Activated CD4-positive, alpha-beta T cell treated with anti-CD3 and anti-CD28 coated beads, Interleukin-2, amount 10 ng/mL, durations not matched to agents 7 days and 5 days (primary cell): ENCODE measurements around the gene PHLDB1. TPM values are rescaled to one million over a fixed set of nuclear protein-coding genes. Genes with fewer than 3 reads are reported as not detected.

Experiments used
- CTCF ChIA-PET: fragments of 350-600 bp; sonication (Branson Sonifier 250); formaldehyde crosslinking; loops from one replicate; lab custom pipeline; 2021; ENCODE audit warnings: antibody characterized with exemption; lab: Charles Lee
- POLR2A ChIA-PET: fragments of 350-600 bp; sonication (Branson Sonifier 250); formaldehyde crosslinking; loops from one replicate; lab custom pipeline; 2021; ENCODE audit warnings: antibody characterized with exemption; lab: Charles Lee
- DNase-seq: peaks from one replicate; pipeline ENCODE4 v3.0.0-alpha.2; 2020
- H3K27ac Mint-ChIP-seq: one replicate; pipeline ENCODE4 v1.8.0; 2021; ENCODE audit warnings: mild to moderate bottlenecking, moderate library complexity, mixed read lengths
- H3K27me3 Mint-ChIP-seq: one replicate; pipeline ENCODE4 v1.8.0; 2021; ENCODE audit warnings: mixed read lengths
- H3K36me3 Mint-ChIP-seq: one replicate; pipeline ENCODE4 v1.8.0; 2021; ENCODE audit warnings: low read depth, mixed read lengths
- H3K4me1 Mint-ChIP-seq: one replicate; pipeline ENCODE4 v1.8.0; 2021; ENCODE audit warnings: mixed read lengths
- H3K4me3 Mint-ChIP-seq: one replicate; pipeline ENCODE4 v1.8.0; 2021; ENCODE audit warnings: mild to moderate bottlenecking, moderate library complexity, mixed read lengths
- H3K9me3 Mint-ChIP-seq: one replicate; pipeline ENCODE4 v1.8.0; 2021; ENCODE audit warnings: mixed read lengths
- total RNA-seq, 2 experiments: library from RNA; stranded (reverse); gene quantifications; one replicate each; pipeline ENCODE4 v1.2.3, GENCODE V29; 2021

The PHLDB1 gene
- total RNA-seq, 2 experiments from 2014 or later = 0.06 to 0.12 TPM

GRCh38 chr11:118691926-118692830 lies 84.8 kb downstream of the PHLDB1 start:
- POLR2A ChIA-PET = no interaction called here
- CTCF ChIA-PET = interaction anchor here (0.6 to 3.5 kb wide), 4 partner anchors 15 to 238 kb away, joined by 3 to 13 read pairs (median 4); no protein-coding TSS in a partner anchor
- H3K36me3 Mint-ChIP-seq = no peaks in the 10 kb centered on the region
- H3K4me1 Mint-ChIP-seq = peaks cover 56% of the 10 kb centered on the region
- H3K27me3 Mint-ChIP-seq = no peaks in the 10 kb centered on the region
- H3K4me3 Mint-ChIP-seq = no peak overlapping the region
- DNase-seq = peak; percentile 65
- peak overlapping the region; percentile 21 for H3K27ac Mint-ChIP-seq
- no peaks in the 10 kb centered on the region for H3K9me3 Mint-ChIP-seq

- no peak overlapping the region for H3K4me3 Mint-ChIP-seq
- no peaks in the 10 kb centered on the region for H3K27me3 Mint-ChIP-seq
- H3K36me3 Mint-ChIP-seq = no peaks in the 10 kb centered on the region
- DNase-seq = no peak
- H3K27ac Mint-ChIP-seq = no peak overlapping the region
- H3K4me1 Mint-ChIP-seq = peaks cover 49% of the 10 kb centered on the region
- H3K9me3 Mint-ChIP-seq = no peaks in the 10 kb centered on the region
- ChIA-PET CTCF (interaction anchor here (3.5 to 3.7 kb wide), 2 partner anchors 11 to 236 kb away, joined by 13 to 15 read pairs; no protein-coding TSS in a partner anchor), POLR2A (no interaction called here)
Measured at GRCh38 chr11:118694185-118694584, 86.8 kb downstream of the PHLDB1 start.

GRCh38 chr11:118694771-118695170 lies 87.4 kb downstream of the PHLDB1 start:
- CTCF ChIA-PET = interaction anchor here (1.0 to 3.7 kb wide), 4 partner anchors 10 to 235 kb away, joined by 3 to 15 read pairs (median 4); partner anchors contain the start of gene PHLDB1
- H3K4me3 Mint-ChIP-seq = no peak overlapping the region
- peaks cover 55% of the 10 kb centered on the region for H3K4me1 Mint-ChIP-seq
- no peaks in the 10 kb centered on the region for H3K27me3 Mint-ChIP-seq
- H3K9me3 Mint-ChIP-seq = no peaks in the 10 kb centered on the region
- H3K36me3 Mint-ChIP-seq = peaks cover 1% of the 10 kb centered on the region
- no peak for DNase-seq
- POLR2A ChIA-PET = no interaction called here
- peak overlapping the region; percentile 54 for H3K27ac Mint-ChIP-seq

GRCh38 chr11:118696673-118697226 lies 89.3 kb downstream of the PHLDB1 start:
- Mint-ChIP-seq H3K9me3 (peaks cover 3% of the 10 kb centered on the region), H3K36me3 (peaks cover 8% of the 10 kb centered on the region), H3K27me3 (no peaks in the 10 kb centered on the region), H3K4me1 (peaks cover 46% of the 10 kb centered on the region), H3K4me3 (no peak overlapping the region), H3K27ac (no peak overlapping the region)
- no peak for DNase-seq
- POLR2A ChIA-PET = no interaction called here
- CTCF ChIA-PET = interaction anchor here (3.7 kb wide), 1 partner anchor 8 kb away, joined by 15 read pairs; no protein-coding TSS in a partner anchor

DNA sequence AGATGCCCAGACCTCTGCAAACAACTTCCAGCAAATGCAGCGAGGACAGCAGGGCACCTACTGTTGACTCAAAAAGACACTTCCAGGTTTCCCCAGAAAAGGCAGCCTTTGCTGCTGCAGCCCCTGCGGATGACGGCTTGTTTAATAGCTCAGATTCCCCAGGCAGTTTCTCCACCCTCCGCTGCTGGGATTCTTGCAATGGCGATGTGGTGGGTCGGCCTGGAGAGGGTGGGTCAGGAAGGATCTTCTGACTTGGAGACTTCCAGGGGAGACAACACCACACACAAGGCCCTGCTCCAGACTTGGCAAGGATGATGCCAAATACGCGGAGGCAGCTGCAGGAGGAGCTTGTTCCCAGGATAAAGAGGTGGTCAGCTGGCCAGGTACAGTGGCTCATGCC lies 89.9 kb downstream of the PHLDB1 start:
- DNase-seq = no peak
- peaks cover 9% of the 10 kb centered on the region for H3K36me3 Mint-ChIP-seq
- H3K27ac Mint-ChIP-seq = no peak overlapping the region
- H3K9me3 Mint-ChIP-seq = peaks cover 3% of the 10 kb centered on the region
- peaks cover 40% of the 10 kb centered on the region for H3K4me1 Mint-ChIP-seq
- H3K4me3 Mint-ChIP-seq = no peak overlapping the region
- POLR2A ChIA-PET = no interaction called here
- CTCF ChIA-PET = no interaction called here
- no peaks in the 10 kb centered on the region for H3K27me3 Mint-ChIP-seq

DNA sequence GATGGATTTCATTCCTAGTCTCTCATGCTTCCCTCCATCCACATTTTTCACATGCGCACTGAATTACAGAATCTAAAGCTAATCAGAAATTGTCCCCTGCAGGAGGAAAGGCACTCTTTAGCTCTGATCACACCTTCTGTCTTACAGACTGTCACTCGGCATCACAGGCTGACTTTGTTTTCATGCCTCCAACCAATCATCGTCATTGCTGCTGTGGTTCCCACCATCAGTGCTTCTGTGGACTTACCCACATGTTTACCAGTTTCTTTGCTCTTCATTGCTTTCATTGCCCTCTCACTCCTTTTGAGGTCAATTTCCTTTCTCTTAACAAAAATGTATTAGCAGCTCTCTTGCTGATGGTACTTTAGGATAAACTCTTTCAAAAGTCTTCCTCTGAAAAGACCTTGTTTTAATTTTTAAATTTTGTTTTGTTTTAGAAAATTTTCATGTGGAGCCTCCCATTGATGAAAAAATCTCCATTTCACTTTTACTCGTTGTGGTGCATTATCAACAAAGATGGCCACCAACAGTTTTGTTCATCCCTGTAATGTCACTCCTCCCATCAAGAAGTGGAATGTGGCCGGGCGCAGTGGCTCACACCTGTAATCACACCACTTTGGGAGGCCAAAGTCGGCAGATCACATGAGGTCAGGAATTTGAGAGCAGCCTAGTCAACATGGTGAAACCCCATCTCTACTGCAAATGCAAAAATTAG lies 92.2 kb downstream of the PHLDB1 start:
- peaks cover 3% of the 10 kb centered on the region for H3K9me3 Mint-ChIP-seq
- DNase-seq = peak; percentile 80
- peaks cover 9% of the 10 kb centered on the region for H3K36me3 Mint-ChIP-seq
- H3K4me3 Mint-ChIP-seq = peak overlapping the region; percentile 37
- H3K4me1 Mint-ChIP-seq = peaks cover 35% of the 10 kb centered on the region
- CTCF ChIA-PET = interaction anchor here (2.4 kb wide), 1 partner anchor 10 kb away, joined by 14 read pairs; no protein-coding TSS in a partner anchor
- peak overlapping the region; percentile 88 for H3K27ac Mint-ChIP-seq
- POLR2A ChIA-PET = interaction anchor here (0.6 kb wide), 1 partner anchor 56 kb away, joined by 3 read pairs; no protein-coding TSS in a partner anchor
- H3K27me3 Mint-ChIP-seq = no peaks in the 10 kb centered on the region

DNA sequence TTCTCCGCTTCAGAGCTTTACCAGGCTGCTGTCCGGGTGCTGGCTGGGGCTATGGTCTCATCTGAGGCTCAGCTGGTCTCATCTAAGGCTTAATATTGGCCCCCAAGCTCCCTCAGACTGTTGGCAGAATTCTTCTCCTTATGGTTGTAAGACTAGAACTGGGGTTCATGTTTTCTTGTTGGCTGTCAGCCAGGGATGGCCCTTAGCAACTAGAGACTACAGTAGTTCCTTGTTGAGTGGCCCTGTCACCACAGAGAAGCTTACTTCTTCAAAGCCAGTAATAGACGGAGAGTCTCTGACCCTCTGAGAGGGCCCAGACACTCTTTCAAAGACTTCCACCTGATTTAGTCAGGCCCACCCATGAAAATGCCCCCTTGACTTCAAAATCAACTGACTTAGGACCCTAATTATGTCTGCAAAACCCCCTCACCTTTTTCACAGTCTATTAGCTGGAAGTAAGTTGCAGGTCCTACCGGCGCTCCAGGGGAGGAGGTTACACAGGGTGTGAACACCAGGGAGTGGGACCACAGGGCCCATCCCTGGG lies 96.2 kb downstream of the PHLDB1 start:
- CTCF ChIA-PET = interaction anchor here (2.5 to 3.2 kb wide), 2 partner anchors 9 to 14 kb away, joined by 14 to 15 read pairs; no protein-coding TSS in a partner anchor
- Mint-ChIP-seq H3K9me3 (peaks cover 3% of the 10 kb centered on the region), H3K4me3 (no peak overlapping the region), H3K27ac (no peak overlapping the region), H3K36me3 (peaks cover 9% of the 10 kb centered on the region), H3K27me3 (peaks cover 5% of the 10 kb centered on the region), H3K4me1 (peaks cover 40% of the 10 kb centered on the region)
- DNase-seq = no peak
- POLR2A ChIA-PET = no interaction called here

DNA sequence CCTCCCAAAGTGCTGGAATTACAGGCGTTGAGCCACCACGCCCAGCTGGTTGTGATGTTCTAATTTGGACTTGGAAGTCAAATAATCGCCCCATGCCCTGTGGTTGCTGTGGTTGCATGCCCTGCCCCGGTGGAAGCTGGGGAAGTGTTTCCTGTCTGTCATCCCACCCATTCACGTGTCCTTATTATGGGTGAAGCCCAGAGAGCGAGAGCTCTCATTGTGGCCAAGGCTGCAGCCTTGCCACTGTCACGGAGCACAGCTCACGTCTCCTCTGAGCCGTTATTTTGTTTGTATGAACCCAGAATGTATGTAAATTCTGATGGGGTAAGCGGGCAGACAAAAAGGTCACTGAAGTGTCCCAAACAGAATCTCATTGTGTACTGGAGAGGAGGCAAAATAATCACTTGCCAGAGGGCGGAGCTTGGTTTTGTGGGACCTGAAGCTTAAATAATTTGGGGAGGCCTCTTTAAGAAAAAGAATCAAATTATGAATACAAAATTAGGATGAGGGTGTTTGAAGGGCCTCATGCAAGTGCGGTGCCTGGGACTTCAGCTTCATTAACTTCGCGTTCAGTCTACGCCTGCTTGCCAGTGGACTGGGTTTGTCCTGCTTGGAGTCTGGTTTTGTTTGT lies 97.8 kb downstream of the PHLDB1 start:
- ChIA-PET CTCF (interaction anchor here (0.6 to 3.2 kb wide), 4 partner anchors 8 to 38 kb away, joined by 3 to 15 read pairs (median 9); no protein-coding TSS in a partner anchor), POLR2A (no interaction called here)
- Mint-ChIP-seq H3K4me1 (peaks cover 27% of the 10 kb centered on the region), H3K36me3 (peaks cover 5% of the 10 kb centered on the region), H3K27me3 (peaks cover 5% of the 10 kb centered on the region), H3K4me3 (peak overlapping the region; percentile 8), H3K9me3 (peaks cover 3% of the 10 kb centered on the region), H3K27ac (peak overlapping the region; percentile 79)
- peak; percentile 65 for DNase-seq

GRCh38 chr11:118705791-118706545 lies 98.6 kb downstream of the PHLDB1 start:
- Mint-ChIP-seq H3K36me3 (peaks cover 2% of the 10 kb centered on the region), H3K4me1 (peaks cover 25% of the 10 kb centered on the region), H3K27me3 (peaks cover 5% of the 10 kb centered on the region), H3K4me3 (no peak overlapping the region), H3K27ac (peak overlapping the region; percentile 79), H3K9me3 (no peaks in the 10 kb centered on the region)
- ChIA-PET CTCF (interaction anchor here (0.6 to 3.2 kb wide), 4 partner anchors 8 to 38 kb away, joined by 3 to 15 read pairs (median 9); no protein-coding TSS in a partner anchor), POLR2A (no interaction called here)
- DNase-seq = no peak

- DNase-seq = no peak
- Mint-ChIP-seq H3K27ac (no peak overlapping the region), H3K9me3 (no peaks in the 10 kb centered on the region), H3K36me3 (peaks cover 2% of the 10 kb centered on the region), H3K4me3 (no peak overlapping the region), H3K4me1 (peaks cover 25% of the 10 kb centered on the region), H3K27me3 (peaks cover 5% of the 10 kb centered on the region)
- ChIA-PET CTCF (interaction anchor here (3.2 kb wide), 1 partner anchor 12 kb away, joined by 15 read pairs; no protein-coding TSS in a partner anchor), POLR2A (no interaction called here)
Measured at GRCh38 chr11:118706546-118706825, 99.1 kb downstream of the PHLDB1 start.
